ENCODE results near the gene TLCD1.

TLCD1 gene

DNA sequence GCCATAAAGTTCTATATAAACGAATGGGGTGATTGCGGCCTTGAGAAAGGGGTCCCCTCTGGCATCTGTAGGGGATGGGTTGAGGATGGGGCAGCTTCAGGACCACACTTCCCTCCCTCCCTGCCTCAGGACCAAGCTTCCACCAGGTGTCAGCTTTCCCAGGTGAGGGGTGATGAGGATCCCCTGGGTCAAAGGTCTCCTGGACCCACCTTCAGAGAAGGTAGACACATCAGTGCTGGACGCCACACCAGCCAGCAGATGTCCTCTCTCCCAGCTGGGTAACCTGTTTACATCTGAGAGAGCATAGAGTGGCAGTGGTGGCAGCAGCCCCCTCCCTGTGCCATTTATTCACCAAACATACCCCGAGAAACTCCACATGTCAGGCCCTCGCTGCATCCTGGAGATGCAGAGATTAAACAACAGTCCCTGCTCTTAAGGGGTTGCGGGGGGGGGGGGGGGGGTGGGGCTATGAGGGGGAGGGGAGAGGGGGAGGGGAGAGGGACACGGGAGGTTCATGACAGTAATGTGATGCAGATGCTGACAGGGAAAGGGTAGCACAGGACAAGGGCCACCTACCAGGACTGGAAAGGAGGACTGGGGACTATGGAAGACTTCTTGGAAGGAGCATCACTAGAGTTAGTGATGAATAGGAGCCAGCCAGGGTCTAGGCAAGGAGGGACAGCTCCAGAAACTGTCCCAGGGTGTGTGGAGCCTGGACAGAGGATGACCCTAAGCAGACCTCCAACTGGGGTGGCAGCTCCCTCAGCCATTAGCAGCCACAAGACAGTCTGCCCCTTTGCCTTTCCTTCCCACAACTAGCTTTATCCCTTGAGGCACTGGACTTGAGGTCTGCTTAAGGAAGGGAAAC lies 19.3 kb downstream of the TLCD1 start:
- DNase-seq: no peak
- Histone ChIP-seq H3K36me3 (ENCODE audit: insufficient read depth, low read length) (peaks cover 30% of the 10 kb centered on the region), H2AFZ (ENCODE audit: low read depth, low read length) (no peak overlapping the region), H3K4me1 (ENCODE audit: insufficient read depth, low read length) (peaks cover 14% of the 10 kb centered on the region), H3K4me2 (ENCODE audit: insufficient read depth, low read length) (no peak overlapping the region), H3K27ac (ENCODE audit: low read length) (no peak overlapping the region), H3K9me3 (ENCODE audit: insufficient read depth, low read length, severe bottlenecking) (no peaks in the 10 kb centered on the region), H3K79me2 (ENCODE audit: insufficient read depth, low read length) (peaks cover 10% of the 10 kb centered on the region), H3K9ac (ENCODE audit: low read depth, low read length) (no peak overlapping the region), H3K4me3 (ENCODE audit: low read depth in 1 of 2, low read length in 2 of 2) (no peak overlapping the region), H3K27me3 (ENCODE audit: insufficient read depth, low read length, poor library complexity) (no peaks in the 10 kb centered on the region), H4K20me1 (ENCODE audit: insufficient read depth, low read length) (0 out of 2 replicates have a peak, but pooled peaks cover 4% of the 10 kb centered on the region)
- ATAC-seq (ENCODE audit: insufficient read depth, low read depth): no peak
- no peak for TF ChIP-seq EZH2 (IDR thresholded peaks at IDR 0.05; ENCODE audit: borderline replicate concordance, low read depth, low read length, severe bottlenecking)
- TF ChIP-seq, protein P1, sequence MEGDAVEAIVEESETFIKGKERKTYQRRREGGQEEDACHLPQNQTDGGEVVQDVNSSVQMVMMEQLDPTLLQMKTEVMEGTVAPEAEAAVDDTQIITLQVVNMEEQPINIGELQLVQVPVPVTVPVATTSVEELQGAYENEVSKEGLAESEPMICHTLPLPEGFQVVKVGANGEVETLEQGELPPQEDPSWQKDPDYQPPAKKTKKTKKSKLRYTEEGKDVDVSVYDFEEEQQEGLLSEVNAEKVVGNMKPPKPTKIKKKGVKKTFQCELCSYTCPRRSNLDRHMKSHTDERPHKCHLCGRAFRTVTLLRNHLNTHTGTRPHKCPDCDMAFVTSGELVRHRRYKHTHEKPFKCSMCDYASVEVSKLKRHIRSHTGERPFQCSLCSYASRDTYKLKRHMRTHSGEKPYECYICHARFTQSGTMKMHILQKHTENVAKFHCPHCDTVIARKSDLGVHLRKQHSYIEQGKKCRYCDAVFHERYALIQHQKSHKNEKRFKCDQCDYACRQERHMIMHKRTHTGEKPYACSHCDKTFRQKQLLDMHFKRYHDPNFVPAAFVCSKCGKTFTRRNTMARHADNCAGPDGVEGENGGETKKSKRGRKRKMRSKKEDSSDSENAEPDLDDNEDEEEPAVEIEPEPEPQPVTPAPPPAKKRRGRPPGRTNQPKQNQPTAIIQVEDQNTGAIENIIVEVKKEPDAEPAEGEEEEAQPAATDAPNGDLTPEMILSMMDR (IDR thresholded peaks at IDR 0.05; ENCODE audit: borderline replicate concordance, extremely low read depth, low read length, poor library complexity, severe bottlenecking): no peak

GRCh38 chr17:28705728-28706334 lies 20.2 kb downstream of the TLCD1 start:
- Histone ChIP-seq H3K79me2 (ENCODE audit: insufficient read depth, low read length) (peaks cover 8% of the 10 kb centered on the region), H3K9ac (ENCODE audit: low read depth, low read length) (no peak overlapping the region), H3K4me1 (ENCODE audit: insufficient read depth, low read length) (peaks cover 10% of the 10 kb centered on the region), H3K27me3 (ENCODE audit: insufficient read depth, low read length, poor library complexity) (no peaks in the 10 kb centered on the region), H3K4me3 (ENCODE audit: low read depth in 1 of 2, low read length in 2 of 2) (no peak overlapping the region), H3K36me3 (ENCODE audit: insufficient read depth, low read length) (peaks cover 38% of the 10 kb centered on the region), H2AFZ (ENCODE audit: low read depth, low read length) (no peak overlapping the region), H3K4me2 (ENCODE audit: insufficient read depth, low read length) (no peak overlapping the region), H3K9me3 (ENCODE audit: insufficient read depth, low read length, severe bottlenecking) (no peaks in the 10 kb centered on the region), H3K27ac (ENCODE audit: low read length) (no peak overlapping the region), H4K20me1 (ENCODE audit: insufficient read depth, low read length) (0 out of 2 replicates have a peak, but pooled peaks cover 4% of the 10 kb centered on the region)
- no peak for DNase-seq
- no peak for ATAC-seq (ENCODE audit: insufficient read depth, low read depth)
- TF ChIP-seq, protein P1 (IDR thresholded peaks at IDR 0.05; ENCODE audit: borderline replicate concordance, extremely low read depth, low read length, poor library complexity, severe bottlenecking): no peak
- TF ChIP-seq EZH2 (IDR thresholded peaks at IDR 0.05; ENCODE audit: borderline replicate concordance, low read depth, low read length, severe bottlenecking): no peak

GRCh38 chr17:28705074-28705659 lies 20.9 kb downstream of the TLCD1 start:
- H3K9me3 ChIP-seq (ENCODE audit: insufficient read depth, low read length, severe bottlenecking): no peaks in the 10 kb centered on the region
- peaks cover 45% of the 10 kb centered on the region for H3K36me3 ChIP-seq (ENCODE audit: insufficient read depth, low read length)
- H3K27ac ChIP-seq (ENCODE audit: low read length): no peak overlapping the region
- no peak overlapping the region for H2AFZ ChIP-seq (ENCODE audit: low read depth, low read length)
- H3K4me2 ChIP-seq (ENCODE audit: insufficient read depth, low read length): no peak overlapping the region
- H3K27me3 ChIP-seq (ENCODE audit: insufficient read depth, low read length, poor library complexity): no peaks in the 10 kb centered on the region
- ATAC-seq (ENCODE audit: insufficient read depth, low read depth) (0 out of 3 replicates have a peak, but pooled peaks have one; percentile 23), DNase-seq (no peak)
- TF ChIP-seq EZH2 (IDR thresholded peaks at IDR 0.05; ENCODE audit: borderline replicate concordance, low read depth, low read length, severe bottlenecking): no peak
- TF ChIP-seq, protein P1 (IDR thresholded peaks at IDR 0.05; ENCODE audit: borderline replicate concordance, extremely low read depth, low read length, poor library complexity, severe bottlenecking): no peak
- H3K9ac ChIP-seq (ENCODE audit: low read depth, low read length): no peak overlapping the region
- no peak overlapping the region for H3K4me3 ChIP-seq (ENCODE audit: low read depth in 1 of 2, low read length in 2 of 2)
- H3K4me1 ChIP-seq (ENCODE audit: insufficient read depth, low read length): peaks cover 5% of the 10 kb centered on the region
- 0 out of 2 replicates have a peak, but pooled peaks cover 4% of the 10 kb centered on the region for H4K20me1 ChIP-seq (ENCODE audit: insufficient read depth, low read length)
- H3K79me2 ChIP-seq (ENCODE audit: insufficient read depth, low read length): peaks cover 3% of the 10 kb centered on the region; the same call in 1 of the 2 replicates
